Lung (tissue), 12 donors: ENCODE results near the gene CES2. TPM values are rescaled to one million over a fixed set of nuclear protein-coding genes. Genes with fewer than 3 reads are reported as not detected.

Experiments
- ATAC-seq: fragments of 200-7000 bp; cut with Tn5 transposase; one replicate; pipeline ENCODE4 v1.9.1; 2020; ENCODE audit warnings: moderate number of reproducible peaks; ENCODE audit not compliant: insufficient read depth, low FRiP score
- DNase-seq, 3 donors: peaks; one replicate each; pipeline ENCODE4 v3.0.0-alpha.2; 2013 to 2017
- H3K27ac ChIP-seq, 2 donors: one replicate each; pipeline ENCODE4 v1.5.1; 2013; ENCODE audit warnings: mild to moderate bottlenecking in 2 of 2, moderate library complexity in 2 of 2, control low read depth in 1 of 2, inconsistent platforms in 1 of 2, low read depth in 1 of 2, low read length in 1 of 2
- H3K27me3 ChIP-seq, 3 donors: one replicate each; pipeline ENCODE4 v1.5.1; 2013; ENCODE audit warnings: low read length in 2 of 3; ENCODE audit not compliant: control insufficient read depth in 3 of 3, insufficient read depth in 3 of 3
- H3K36me3 ChIP-seq, 4 donors: one replicate each; pipeline ENCODE4 v1.5.1; 2013; ENCODE audit warnings: low read length in 4 of 4, mild to moderate bottlenecking in 1 of 4, moderate library complexity in 1 of 4; ENCODE audit not compliant: control insufficient read depth in 4 of 4, insufficient read depth in 4 of 4
- H3K4me1 ChIP-seq, 5 donors: one replicate each; pipeline ENCODE4 v1.5.1; 2013; ENCODE audit warnings: low read length in 5 of 5, mild to moderate bottlenecking in 2 of 5, moderate library complexity in 1 of 5; ENCODE audit not compliant: control insufficient read depth in 5 of 5, insufficient read depth in 5 of 5
- H3K4me3 ChIP-seq: one replicate; pipeline ENCODE4 v1.5.1; 2013; ENCODE audit warnings: mild to moderate bottlenecking, control low read depth, moderate library complexity
- H3K9ac ChIP-seq, 2 donors: one replicate each; pipeline ENCODE4 v1.5.1; 2013; ENCODE audit warnings: low read length in 2 of 2, control low read depth in 1 of 2; ENCODE audit not compliant: insufficient read depth in 1 of 2
- H3K9me3 ChIP-seq, 4 donors: one replicate each; pipeline ENCODE4 v1.5.1; 2013; ENCODE audit warnings: low read length in 3 of 4, mild to moderate bottlenecking in 1 of 4, moderate library complexity in 1 of 4; ENCODE audit not compliant: control insufficient read depth in 4 of 4, insufficient read depth in 3 of 4
- WGBS, 2 donors: extraction: QIAGEN DNeasy Blood & Tissue Kit; methylation state at CpG; one replicate each; pipeline ENCODE4 v1.1.7; 2013; 5-methylcytosine and 5-hydroxymethylcytosine counted together
- polyA plus RNA-seq, 2 donors: library from polyadenylated mRNA; stranded (reverse); fragments of 200-250 nt; gene quantifications; one replicate each; pipeline ENCODE4 v1.2.1, GENCODE V29; 2013
- total RNA-seq, 2 donors: library from RNA; depleted of rRNA in 1 of 2; stranded (reverse); fragments of >200 nt in 1 of 2; gene quantifications; one replicate each; pipeline ENCODE4 v1.2.1, GENCODE V29; 2014 to 2021
- TF ChIP-seq, protein P1 (sequence below): IDR thresholded peaks from 2 replicates; pipeline ENCODE4 v1.5.1; 2012; ENCODE audit warnings: mild to moderate bottlenecking; ENCODE audit errors: control extremely low read depth, extremely low read depth
- donor health status: control.
- donor health status: control.
- donor health status: Bipolar disorder and iron deficiency.
- donor health status: healthy.
- donor health status: DM: yes; HTN: yes; CAD: no.

CES2 gene
- total and polyA plus RNA-seq, 4 donors: 24.6 to 51.0 (median 26.2) TPM

DNA sequence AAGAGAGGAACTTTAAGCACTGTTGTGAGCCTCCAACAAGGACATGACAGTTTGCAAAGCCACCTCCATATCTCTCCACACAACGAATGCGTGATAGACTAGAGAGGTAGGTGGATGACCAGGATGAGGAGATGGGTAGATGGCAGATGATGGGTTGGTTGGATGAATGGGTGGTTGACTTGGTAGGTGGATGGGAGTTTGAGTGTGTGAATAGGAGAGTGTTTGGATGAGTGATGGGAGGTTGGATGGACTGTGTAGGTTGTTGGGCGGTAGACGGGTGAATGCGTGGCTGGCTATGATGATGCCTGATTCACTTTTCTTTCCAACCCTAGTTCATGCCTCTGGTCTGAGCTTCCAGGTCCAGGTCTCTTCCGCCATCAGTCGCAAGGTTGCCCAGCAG lies 20.8 kb upstream of the CES2 start:
- Histone ChIP-seq H3K9ac (no peak overlapping the region), H3K27ac (no peak overlapping the region), H3K9me3 (no peaks in the 10 kb centered on the region), H3K4me1 (peaks cover 0 to 3% (median 0%) of the 10 kb centered on the region in 5 donors), H3K4me3 (no peak overlapping the region), H3K36me3 (no peaks in the 10 kb centered on the region), H3K27me3 (no peaks in the 10 kb centered on the region)
- WGBS, 2 donors: 94 to 97% methylated on average over 7 of the region's 7 CpGs
- TF ChIP-seq, protein P1, sequence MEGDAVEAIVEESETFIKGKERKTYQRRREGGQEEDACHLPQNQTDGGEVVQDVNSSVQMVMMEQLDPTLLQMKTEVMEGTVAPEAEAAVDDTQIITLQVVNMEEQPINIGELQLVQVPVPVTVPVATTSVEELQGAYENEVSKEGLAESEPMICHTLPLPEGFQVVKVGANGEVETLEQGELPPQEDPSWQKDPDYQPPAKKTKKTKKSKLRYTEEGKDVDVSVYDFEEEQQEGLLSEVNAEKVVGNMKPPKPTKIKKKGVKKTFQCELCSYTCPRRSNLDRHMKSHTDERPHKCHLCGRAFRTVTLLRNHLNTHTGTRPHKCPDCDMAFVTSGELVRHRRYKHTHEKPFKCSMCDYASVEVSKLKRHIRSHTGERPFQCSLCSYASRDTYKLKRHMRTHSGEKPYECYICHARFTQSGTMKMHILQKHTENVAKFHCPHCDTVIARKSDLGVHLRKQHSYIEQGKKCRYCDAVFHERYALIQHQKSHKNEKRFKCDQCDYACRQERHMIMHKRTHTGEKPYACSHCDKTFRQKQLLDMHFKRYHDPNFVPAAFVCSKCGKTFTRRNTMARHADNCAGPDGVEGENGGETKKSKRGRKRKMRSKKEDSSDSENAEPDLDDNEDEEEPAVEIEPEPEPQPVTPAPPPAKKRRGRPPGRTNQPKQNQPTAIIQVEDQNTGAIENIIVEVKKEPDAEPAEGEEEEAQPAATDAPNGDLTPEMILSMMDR: no peak
- DNase-seq (no peak), ATAC-seq (no peak)

DNA sequence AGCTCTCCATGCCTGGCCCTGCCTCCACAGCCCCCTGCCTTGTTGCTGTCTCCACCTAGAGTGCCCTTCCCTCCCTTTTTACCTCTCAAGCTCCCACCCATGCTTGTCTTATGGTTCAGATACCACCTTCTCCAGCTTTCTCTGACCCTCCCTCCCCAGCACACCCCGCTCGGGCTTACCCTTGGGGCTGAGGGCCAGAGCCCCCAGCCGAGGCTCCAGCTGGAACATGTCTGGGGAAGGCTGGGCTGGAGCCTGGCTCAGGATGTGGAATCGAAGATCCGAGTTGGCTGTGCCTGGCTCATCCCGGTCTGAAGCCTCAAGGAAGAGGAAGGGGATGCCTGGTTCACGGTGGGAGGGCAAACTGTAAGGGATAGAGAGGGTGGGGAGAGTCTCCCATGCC lies 20.3 kb upstream of the CES2 start:
- DNase-seq: no peak
- no peaks in the 10 kb centered on the region for H3K9me3 ChIP-seq
- 63 to 73% methylated on average over 7 of the region's 7 CpGs for WGBS, 2 donors
- no peaks in the 10 kb centered on the region for H3K27me3 ChIP-seq
- no peak overlapping the region for H3K9ac ChIP-seq
- H3K4me1 ChIP-seq: peaks cover 0 to 3% (median 0%) of the 10 kb centered on the region in 5 donors
- no peak overlapping the region for H3K4me3 ChIP-seq
- H3K36me3 ChIP-seq: no peaks in the 10 kb centered on the region
- TF ChIP-seq, protein P1: no peak
- no peak overlapping the region for H3K27ac ChIP-seq
- ATAC-seq: no peak

DNA sequence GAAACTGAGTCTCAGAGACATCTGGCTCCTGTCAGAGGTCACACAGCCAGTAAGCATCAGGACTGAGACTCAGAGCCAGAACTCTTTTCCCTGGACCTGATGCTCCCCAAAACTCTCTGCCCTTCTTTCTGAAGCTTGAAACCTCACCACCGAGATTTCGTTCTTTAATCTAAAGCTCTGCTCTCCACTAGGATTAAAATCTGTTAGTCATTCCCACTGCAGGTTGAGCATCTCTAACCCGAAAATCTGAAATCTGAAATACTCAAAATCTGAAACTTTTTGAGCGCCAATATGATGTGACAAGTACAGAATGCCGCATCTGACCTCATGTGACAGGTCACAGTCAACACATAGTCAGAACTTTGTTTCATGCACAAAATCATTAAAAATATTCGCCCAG lies 18.8 kb upstream of the CES2 start:
- TF ChIP-seq, protein P1: no peak
- DNase-seq (no peak), ATAC-seq (no peak)
- Histone ChIP-seq H3K27me3 (no peaks in the 10 kb centered on the region), H3K4me3 (no peak overlapping the region), H3K9ac (no peak overlapping the region), H3K27ac (no peak overlapping the region), H3K4me1 (peaks cover 0 to 7% (median 0%) of the 10 kb centered on the region in 5 donors), H3K9me3 (no peaks in the 10 kb centered on the region), H3K36me3 (no peaks in the 10 kb centered on the region)
- WGBS, 2 donors: 89 to 90% methylated on average over 6 of the region's 6 CpGs

DNA sequence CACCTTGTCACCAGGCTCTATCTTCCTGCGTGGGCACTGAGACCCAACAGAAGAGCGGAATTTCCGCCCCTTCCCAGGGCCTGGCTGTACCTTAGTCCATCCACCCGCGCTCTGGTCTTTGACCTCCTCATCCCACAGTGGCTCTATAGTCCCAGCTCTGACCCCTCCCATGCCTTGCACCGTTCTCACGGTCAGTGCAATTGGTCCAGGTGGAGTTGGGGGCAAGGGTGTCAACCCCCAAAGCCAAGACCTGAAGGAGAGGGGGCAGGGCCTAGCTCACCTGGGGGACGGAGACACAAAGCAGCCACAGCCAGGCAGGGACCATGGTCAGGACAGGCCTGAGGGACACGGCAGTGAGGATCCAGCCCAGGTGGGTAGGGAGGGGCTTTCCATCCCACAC lies 17.6 kb upstream of the CES2 start:
- TF ChIP-seq, protein P1: no peak
- Histone ChIP-seq H3K36me3 (no peaks in the 10 kb centered on the region), H3K4me1 (peaks cover 0 to 9% (median 0%) of the 10 kb centered on the region in 5 donors), H3K9ac (no peak overlapping the region), H3K27me3 (no peaks in the 10 kb centered on the region), H3K9me3 (no peaks in the 10 kb centered on the region), H3K4me3 (no peak overlapping the region), H3K27ac (no peak overlapping the region)
- 89 to 96% methylated on average over 9 of the region's 9 CpGs for WGBS, 2 donors
- no peak for ATAC-seq
- no peak for DNase-seq
